Prostate gland (tissue), 2 donors: ENCODE data around the gene IL10RB.

Source experiments
- POLR2A ChIP-seq: fragments of 450-650 bp; IDR thresholded peaks from one replicate; pipeline ENCODE4 v1.6.1; 2016; ENCODE audit warnings: antibody characterized with exemption, mild to moderate bottlenecking
- POLR2AphosphoS5 ChIP-seq: sonication (generic); formaldehyde crosslinking; IDR thresholded peaks from one replicate; pipeline ENCODE4 v1.6.1; 2017; ENCODE audit warnings: antibody characterized with exemption
- TF ChIP-seq, protein P1 (sequence below), 4 experiments: fragments of 200-600 bp in 2 of 4; fragments of 450-650 bp in 2 of 4; sonication (generic) in 2 of 4; IDR thresholded peaks; 1 replicate in 3 of 4; 2 replicates in 1 of 4; pipeline ENCODE4 v1.5.1; 2016 to 2019; ENCODE audit warnings: antibody characterized with exemption in 4 of 4, mild to moderate bottlenecking in 2 of 4, moderate library complexity in 2 of 4

DNA sequence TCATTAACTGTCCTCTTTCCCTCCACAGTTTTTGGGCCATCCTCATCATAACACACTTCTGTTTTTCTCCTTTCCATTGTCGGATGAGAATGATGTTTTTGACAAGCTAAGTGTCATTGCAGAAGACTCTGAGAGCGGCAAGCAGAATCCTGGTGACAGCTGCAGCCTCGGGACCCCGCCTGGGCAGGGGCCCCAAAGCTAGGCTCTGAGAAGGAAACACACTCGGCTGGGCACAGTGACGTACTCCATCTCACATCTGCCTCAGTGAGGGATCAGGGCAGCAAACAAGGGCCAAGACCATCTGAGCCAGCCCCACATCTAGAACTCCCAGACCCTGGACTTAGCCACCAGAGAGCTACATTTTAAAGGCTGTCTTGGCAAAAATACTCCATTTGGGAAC, 30.0 kb downstream of the IL10RB start:
- TF ChIP-seq, protein P1, sequence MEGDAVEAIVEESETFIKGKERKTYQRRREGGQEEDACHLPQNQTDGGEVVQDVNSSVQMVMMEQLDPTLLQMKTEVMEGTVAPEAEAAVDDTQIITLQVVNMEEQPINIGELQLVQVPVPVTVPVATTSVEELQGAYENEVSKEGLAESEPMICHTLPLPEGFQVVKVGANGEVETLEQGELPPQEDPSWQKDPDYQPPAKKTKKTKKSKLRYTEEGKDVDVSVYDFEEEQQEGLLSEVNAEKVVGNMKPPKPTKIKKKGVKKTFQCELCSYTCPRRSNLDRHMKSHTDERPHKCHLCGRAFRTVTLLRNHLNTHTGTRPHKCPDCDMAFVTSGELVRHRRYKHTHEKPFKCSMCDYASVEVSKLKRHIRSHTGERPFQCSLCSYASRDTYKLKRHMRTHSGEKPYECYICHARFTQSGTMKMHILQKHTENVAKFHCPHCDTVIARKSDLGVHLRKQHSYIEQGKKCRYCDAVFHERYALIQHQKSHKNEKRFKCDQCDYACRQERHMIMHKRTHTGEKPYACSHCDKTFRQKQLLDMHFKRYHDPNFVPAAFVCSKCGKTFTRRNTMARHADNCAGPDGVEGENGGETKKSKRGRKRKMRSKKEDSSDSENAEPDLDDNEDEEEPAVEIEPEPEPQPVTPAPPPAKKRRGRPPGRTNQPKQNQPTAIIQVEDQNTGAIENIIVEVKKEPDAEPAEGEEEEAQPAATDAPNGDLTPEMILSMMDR (IDR thresholded peaks at IDR 0.05): no peak
- TF ChIP-seq POLR2A: no peak
- TF ChIP-seq POLR2AphosphoS5: no peak
